CD4-positive, alpha-beta T cell treated with Interleukin-15 for 4 hours (primary cell): ENCODE results near the gene WWOX.
"Not testable (repeated sequence)": the region's sequence is repeated elsewhere in the genome, so short reads cannot be mapped to it uniquely, and the experiment has no call there.

Experiments
- DNase-seq: peaks from one replicate; pipeline ENCODE4 v3.0.0-alpha.2; 2020; ENCODE audit warnings: low spot score

Gene WWOX

DNA sequence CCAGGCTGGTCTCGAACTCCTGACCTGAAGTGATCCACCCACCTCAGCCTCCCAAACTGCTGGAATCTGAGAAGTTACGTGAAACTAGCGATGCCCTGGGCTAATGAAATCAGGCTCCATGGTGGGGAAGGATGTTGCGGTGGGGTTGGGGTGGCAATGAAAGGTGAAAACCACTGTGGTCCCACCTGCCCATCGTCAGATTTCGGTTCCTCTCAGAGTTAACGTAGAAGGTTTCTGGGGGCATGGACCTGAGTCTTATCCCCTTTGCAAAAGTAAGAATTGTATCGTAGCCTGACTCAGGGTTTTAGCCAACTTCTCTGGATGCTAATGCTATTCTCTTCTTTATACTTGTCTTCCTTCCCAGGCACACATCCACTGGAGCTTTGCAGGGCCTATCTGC is 402.3 kb downstream of the WWOX start:
- DNase-seq, result no peak

DNA sequence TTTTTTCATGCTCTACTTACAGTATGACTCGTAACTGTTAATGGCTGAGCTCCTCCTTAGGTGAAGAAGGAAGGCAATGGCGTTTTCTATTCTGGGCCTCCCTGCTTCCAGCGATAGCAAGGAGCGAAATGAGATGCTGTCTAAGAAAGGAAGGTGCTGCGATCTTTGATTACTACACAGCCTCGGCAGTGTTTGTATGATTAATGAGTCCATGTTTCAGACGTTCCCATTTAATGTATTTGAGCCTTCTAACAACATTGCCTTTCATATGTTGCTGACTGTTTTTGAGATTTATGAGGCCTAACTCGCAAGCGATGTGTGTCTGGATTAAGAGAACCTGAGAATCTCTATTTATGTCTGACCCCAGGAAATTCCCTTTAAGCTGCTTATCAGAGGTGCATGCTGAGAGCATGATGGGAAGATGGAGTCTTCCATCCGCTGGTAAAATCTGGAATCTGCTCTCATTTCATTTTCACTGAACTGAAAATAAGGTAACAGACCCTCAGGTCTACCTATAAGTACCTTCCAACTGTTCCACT is 403.4 kb downstream of the WWOX start:
- no peak for DNase-seq

DNA sequence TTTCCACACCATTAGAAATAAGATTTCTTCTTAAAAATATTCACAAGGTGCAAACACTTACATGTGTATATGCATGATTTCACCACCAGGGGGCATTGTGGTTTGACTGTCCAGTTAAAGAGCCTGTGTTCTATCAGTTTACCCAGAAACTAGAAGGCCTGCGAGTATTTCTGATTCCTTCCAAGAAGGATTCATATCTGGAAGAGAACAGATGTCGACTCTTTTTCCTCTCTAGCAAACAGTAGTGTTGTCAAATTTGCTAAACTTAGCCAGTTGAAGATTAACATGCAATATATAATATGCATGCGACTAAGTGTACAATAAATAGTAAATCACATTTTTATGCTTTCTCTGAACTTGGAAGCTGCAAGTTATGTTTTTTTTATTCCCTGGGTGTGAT is 404.1 kb downstream of the WWOX start:
- peak; percentile 64 for DNase-seq

DNA sequence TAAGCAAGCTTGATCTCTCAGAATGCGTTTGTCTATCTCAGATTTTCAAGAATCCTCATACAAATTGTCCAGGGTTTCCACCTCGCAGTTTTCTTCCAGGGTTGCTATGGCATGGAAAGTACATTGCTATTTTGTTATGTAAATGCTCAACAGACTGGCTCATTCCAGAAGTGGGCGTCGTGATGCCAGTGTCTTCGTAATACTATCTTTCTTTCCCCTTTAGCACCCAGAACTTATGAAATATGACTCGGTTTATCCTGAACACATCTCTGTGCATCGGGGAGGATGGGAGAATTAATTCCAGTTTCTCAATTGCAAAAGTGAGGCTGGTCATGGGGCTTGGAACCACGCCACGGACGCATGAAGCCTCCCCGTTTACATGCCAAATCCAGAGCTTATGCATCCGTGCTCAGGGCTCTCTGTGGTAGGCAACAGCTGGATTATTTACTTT is 405.0 kb downstream of the WWOX start:
- no peak for DNase-seq

DNA sequence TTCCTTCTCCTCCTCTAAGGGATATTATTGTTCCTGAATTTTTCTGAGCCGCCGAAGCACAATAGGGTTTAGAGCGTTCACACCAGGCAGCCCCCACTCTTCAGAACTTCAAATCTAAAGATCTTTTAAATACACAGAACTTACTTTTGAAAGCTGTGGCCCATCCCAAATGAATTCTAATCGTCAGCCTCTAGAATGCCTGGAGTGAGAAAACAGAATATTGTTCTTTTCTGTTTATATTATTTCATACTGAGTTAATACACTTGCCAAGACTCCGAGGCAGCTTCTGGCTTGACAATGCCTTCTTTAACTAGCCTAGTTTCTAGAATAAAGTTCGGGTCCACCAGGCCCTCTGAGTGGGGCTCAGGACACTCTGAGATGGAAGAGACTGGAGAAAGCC is 405.6 kb downstream of the WWOX start:
- no peak for DNase-seq

DNA sequence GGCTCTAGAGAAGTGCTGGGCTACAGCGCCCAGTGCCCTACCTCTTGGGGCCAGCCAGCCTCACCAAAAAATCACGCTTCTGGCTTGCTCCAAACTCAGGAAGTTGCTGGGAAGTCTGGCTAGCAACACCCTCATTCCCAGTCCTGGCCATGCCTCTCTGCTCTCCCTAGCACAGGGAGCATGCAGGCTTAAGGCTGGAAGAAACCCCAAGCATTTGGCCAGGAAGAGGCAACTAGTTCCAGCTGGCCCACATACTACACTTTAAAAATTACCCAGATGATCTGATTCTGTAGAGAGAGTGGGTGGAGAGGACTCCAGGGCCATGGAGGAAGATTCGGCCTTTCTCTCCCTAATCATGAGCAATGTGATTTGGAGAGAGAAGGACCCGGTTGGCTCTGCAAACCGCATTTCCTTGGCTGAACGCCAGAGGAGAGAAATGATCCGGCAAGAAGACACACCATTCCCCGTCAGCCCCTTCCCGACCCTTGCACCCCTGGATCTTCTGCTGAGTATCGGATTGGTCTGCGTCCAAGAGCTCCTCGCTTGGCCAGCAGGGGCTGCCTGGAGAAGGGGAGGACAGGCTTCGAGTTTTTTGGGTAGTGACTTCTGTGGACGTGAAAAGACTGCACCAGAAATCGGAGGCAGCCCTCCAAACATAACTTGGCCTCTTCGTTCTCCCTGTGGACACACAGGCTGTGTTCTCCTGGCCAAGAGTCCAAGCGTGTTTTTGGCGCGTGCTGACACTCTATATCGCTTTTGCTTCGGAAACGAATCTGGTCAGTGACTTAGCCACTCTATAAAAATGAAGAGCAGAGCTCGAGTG is 406.3 kb downstream of the WWOX start:
- no peak for DNase-seq

DNA sequence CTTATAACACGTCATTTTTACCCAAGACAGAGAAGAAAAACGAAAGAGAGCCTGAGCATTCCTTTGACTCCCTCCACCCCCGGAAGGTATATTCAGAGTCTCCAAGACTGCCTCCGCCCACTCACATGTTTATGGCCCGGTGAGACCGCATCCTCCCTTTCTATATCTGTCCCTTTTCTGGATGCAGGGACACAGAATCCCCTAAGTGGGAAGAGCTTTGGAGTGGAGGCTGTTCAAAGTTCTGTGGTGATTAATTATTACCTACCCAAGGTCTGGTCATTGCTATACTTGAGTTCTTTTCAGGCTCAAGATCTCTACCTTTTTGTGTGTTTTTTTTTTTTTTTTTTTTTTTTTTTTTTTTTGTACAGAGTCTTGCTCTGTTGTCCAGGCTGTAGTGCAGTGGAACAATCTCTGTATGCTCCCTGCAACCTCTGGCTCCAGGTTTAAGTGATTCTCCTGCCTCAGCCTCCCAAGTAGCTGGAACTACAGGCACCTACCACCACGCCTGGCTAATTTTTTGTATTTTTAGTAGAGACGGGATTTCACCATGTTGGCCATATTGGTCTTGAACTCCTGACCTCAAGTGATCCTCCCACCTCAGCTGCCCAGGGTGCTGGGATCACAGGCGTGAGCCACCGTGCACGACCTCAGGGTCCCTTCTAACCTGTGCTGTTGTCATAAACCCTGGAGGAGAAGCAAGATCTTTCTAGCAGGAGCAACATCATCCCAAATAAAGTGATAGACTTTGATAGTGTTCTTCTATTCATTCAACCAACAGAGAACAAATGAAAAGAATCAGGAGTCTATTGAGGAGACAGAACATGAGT is 407.1 kb downstream of the WWOX start:
- DNase-seq, result no peak

DNA sequence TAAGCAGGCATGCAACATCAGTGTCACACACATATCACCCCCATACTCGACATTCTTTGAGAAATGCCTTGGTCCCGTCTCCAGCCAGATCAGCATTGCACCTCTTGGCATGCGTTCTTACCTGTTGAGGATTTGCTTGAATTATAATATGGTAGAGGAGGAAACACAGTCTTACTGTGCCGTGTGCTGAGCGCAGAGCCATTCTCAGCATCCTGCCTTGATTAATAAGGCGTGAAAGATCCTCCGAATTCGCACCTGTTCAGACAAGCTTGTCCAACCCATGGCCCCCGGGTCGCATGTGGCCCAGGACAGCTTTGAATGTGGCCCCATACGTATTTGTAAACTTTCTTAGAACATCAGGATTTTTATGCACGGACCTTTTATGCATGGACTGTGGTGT is 408.1 kb downstream of the WWOX start:
- no peak for DNase-seq

DNA sequence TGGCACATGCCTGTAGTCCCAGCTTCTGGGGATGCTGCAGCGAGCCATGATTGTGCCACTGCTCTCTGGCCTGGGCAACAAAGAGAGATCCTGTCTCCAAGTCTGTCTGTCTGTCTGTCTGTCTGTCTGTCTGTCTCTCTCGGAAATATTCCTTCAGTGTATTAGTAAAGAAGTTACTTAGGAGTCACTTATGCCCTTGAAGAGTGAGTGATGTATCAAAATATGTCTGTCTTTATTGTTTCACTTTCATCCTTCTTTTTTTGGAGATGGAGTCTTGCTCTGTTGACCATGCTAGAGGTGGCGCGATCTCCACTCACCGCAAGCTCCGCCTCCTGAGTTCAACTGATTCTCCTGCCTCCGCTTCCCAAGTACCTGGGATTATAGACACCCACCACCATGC is 410.5 kb downstream of the WWOX start:
- DNase-seq, result no peak

DNA sequence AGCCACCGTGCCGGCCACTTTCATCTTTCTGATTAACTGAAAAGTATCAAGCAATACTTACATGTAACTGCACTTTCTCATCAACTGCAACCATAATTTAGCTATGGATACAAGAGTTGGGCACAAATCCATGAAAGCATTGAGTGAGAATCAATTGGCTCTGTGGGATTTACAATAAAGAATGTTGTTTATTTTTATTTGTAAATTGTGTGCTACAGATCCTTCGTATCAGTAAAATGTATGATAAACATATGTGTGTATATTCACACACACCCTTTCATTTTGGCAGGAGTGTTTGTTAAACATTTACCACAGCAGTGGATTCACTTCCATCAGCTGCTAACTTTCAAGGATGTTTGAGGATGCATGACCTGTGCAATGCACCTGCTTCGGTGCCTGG is 411.0 kb downstream of the WWOX start:
- no peak for DNase-seq

DNA sequence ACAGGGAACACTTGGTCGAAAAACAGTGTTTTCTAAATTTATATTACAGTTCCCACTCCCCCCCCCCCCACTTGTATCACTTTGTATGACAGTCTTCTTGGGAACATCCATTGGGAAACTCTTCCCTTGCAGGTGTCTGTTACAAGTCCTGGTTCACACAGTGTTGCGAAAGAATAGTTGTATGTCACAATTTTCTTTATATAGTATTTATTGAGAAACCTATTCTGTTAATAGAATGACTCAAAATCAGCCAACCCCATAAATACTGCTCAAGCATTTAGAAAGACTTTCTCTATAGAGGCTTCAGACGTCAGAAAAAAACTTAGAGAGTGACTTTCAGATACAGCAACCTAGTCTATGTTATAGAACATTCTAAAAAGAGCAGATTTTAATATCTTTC is 414.4 kb downstream of the WWOX start:
- DNase-seq, result no peak

DNA sequence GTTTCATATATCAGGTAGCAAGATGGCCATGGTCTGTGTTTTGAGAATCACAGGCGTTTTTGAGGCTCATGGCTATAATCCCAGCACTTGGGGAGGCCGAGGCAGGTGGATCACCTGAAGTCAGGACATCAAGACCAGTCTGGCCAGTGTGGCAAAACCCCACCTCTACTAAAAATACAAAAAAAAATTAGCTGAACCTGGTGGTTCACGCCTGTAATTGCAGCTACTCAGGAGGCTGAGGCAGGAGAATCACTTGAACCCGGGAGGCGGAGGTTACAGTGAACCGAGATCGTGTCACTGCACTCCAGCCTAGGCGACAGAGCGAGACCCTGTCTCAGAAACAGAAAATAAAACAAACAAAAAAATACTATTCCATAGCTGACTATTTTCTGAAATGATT is 415.4 kb downstream of the WWOX start:
- DNase-seq, result not testable (repeated sequence)

DNA sequence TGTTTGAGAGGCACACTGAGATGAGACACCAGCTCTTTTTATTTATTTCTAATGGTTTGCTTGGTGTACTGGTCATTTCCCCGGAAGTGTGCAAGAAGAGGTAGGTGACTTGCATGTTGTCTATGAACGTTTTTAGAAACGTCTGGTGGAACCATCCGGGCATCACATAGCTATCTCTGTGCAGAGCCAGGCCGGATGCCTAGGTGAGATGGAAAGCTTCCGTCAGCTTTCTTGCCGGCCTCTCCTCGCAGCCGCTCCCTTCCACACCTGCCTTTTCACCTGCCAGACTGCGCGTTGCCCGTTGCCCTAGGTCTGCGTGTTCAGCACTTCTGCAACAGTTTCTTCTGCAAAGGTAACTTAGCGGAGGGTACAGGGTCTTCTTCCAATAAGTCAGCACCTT is 416.0 kb downstream of the WWOX start:
- DNase-seq, result no peak

DNA sequence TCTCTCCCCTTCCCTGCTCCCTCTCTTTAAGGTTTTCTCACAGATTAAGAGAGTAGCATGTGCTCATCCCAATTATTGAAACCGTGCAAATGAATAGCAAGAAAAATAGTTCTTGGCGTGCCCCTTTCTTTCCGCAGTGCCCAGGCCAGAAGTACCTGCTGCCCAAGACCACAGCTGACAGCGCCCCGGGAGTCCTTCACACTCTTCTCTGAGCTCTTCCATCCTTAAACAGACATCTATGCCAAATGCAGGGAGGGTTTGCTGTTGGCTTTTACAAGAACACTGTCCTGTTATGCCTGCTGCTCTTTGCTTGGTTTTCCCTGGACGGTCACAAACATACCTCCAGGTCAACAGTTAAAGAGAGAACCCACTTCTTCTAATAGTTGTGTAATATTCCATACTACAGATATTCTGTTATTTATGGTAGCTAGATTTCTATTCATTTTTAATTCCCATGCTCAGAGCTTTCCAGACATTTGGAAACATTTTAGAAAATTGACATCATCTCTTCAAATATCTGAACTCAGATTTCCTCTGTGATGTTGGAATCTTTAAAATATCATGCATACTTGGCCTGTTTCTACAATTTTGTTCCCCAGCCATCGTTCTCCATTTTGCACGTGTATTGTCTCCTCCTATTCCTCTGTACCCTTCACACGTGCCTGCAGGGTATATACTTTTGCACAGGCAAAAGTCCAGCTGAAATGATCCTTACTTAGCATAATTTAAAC is 416.7 kb downstream of the WWOX start:
- no peak for DNase-seq

DNA sequence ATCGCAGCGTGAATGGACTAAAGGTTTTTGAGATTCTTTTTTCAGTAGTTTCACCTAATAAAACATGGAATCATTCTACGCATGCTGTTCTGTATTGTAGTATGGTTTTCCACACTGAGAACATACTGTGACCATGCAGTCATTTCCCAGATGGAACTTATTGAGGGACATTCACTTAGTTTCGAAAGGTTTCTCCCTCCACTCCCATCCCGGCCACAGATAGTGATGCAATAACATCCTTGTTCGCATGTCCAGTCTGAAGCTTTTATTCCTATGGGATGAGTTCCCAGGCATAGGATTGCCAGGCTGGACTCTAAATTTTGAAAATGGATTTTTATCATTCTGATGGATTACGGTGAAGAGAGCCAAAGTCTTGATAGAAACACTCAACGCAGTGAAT is 420.4 kb downstream of the WWOX start:
- DNase-seq, result no peak

DNA sequence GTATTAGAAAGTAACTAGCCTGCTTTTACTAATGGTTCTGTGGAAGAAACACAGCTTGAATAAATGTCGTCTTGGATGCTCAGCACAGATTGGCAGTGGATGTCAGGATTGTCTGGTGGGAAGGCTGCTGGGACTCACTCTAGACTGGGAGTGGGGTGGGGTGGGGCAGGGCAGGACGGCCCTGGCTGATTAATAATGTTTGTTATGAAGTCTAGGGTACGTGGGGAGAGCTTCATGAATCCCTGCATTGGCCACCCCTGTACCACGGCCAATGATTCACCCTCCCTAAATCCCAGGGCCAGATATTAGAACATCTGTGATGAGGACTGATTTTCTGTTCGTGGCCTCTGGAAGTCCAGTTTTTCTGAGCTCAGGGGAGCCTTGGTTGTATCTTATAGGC is 421.0 kb downstream of the WWOX start:
- no peak for DNase-seq

DNA sequence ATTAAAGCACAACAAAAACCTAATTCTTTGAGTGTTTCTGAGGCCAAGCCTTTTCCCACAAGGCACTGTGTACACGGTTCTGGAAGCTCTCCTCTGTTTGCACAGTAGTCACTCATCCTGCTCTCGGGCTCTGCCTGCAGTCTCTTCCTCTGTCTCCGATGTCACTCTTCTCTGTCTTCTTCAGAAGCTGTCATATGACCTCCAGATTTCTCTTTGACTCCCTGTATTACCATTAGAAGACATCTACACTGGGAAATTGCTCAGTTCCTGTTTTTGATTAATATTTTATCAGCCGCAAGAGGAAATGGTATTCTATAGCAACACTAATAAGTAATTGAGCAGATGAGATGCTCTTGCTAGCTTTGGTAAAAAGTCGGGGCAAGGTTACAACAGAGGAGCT is 422.9 kb downstream of the WWOX start:
- no peak for DNase-seq

DNA sequence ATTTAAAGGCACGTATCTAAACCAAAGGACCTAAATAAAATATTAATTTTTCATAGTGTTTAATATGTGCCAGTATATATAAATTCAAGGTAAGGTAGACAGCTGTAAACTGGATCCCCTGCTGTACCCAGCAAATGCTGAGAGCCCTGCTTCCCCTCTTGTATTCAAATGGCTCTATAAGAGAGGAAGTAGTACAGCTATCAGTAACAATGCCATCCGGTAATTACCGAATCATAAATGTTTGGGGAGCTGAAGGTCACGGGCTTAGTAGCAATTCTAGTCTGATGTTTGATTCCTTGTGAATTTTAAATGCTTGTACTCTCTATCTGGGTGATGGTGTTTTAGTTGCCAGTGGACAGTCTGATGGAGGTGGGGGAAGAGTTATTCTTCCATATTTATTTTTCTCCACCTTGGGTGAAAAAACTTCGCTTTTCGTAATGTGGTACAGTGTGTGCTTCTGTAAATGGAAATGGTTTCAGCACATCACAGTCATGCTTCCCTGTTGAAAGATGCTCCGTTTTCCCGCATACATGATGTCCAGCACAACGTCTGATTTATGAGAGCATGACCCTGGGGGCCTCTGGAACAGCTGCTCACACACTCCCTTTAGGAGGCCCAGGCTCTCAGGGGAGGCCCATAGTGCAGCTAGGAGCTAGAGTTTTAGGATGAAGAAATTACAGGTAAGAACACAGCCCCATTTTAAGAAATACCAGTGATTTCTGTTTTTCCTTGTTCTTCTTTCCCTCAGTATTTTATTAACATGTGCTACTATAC is 423.9 kb downstream of the WWOX start:
- DNase-seq, result no peak

DNA sequence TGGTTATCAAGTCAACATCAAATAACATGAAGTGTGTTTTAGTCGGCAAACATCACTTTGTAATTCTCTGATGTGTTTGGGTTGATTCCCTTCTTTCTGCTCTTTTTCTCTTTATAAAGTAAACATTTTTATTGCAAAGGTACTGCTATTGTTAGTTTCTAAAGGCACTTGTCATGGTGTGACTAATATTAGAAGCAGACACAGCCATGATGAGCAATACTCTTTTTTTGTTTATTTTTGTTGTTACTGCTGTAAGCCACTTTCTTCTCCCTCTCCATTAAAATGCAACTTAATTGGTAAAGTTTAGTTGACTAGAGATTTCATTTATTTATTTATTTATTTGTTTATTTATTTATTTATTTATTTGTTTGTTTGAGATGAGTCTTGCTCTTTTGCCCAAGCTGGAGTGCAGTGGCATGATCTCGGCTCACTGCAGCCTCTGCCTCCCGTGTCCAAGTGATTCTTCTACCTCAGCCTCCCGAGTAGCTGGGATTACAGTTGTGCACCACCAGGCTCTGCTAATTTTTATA is 424.7 kb downstream of the WWOX start:
- no peak for DNase-seq

DNA sequence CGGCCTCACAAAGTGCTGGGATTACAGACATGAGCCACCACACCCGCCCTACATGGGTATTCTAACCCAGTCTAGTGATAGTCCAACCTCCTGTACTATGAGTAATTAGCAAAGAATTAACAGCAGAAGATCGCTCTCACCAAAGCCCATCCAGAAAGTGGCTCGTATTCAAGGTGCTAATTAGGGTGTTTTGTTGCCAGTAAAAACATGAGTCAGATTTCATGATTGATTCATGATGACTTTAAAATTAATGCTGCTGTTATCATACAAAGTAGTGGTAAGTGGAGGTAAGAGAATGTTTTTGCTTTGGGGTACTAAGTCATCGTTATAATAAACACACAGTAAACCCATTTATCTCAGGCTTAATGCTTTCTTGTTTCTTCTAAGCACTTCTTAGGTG is 428.8 kb downstream of the WWOX start:
- DNase-seq, result no peak

DNA sequence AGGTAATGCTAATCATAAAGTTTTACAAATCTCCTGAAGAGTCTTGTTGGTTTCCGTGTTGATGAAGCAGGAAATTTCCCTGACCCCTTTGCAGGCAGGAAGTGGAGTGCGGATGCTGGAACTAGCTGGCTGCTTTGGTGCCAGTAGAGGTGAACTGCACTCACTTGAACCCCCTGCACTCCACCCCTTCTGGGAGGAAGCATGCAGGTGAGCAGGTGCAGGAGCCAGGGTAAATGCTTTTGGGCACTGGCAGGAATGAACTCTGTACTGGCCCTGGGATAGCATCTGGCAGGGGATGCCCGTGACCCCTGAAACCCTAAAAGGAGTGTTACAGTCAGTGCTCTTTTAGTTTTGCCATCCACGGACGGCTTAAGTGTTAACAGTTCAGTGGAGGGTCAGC is 430.4 kb downstream of the WWOX start:
- no peak for DNase-seq
